K562 (cell line): ENCODE results near the gene SLC35G6. TPM values are rescaled to one million over a fixed set of nuclear protein-coding genes. Genes with fewer than 3 reads are reported as not detected.
A peak's percentile ranks its signal among the peaks of the same experiment; 100 is the strongest.

Experiments
- CREBBP ChIP-seq: IDR thresholded peaks from one replicate; pipeline ENCODE4 v1.6.1; 2012; ENCODE audit warnings: low read depth, mild to moderate bottlenecking, control low read depth, inconsistent platforms, low read length
- ELF1 ChIP-seq: fragments of 200-800 bp; sonication (Bioruptor generic); IDR thresholded peaks from 2 replicates; pipeline ENCODE4 v1.6.1; 2016; ENCODE audit warnings: missing genetic modification characterization, missing compliant biosample characterization
- FOXP1 ChIP-seq: sonication (generic); formaldehyde crosslinking; IDR thresholded peaks from 2 replicates; pipeline ENCODE4 v1.8.0; 2022; ENCODE audit warnings: mild to moderate bottlenecking, missing genetic modification reagents
- KDM4B ChIP-seq, 2 experiments: fragments of 450-650 bp in 1 of 2; sonication (generic) in 1 of 2; IDR thresholded peaks; 2 replicates each; pipeline ENCODE4 v1.6.1; 2016 to 2017; ENCODE audit warnings: borderline replicate concordance in 2 of 2, antibody characterized with exemption in 1 of 2, low read depth in 1 of 2, mild to moderate bottlenecking in 1 of 2
- KDM5B ChIP-seq: fragments of 200-600 bp; sonication (generic); IDR thresholded peaks from 2 replicates; pipeline ENCODE4 v1.6.1; 2012; ENCODE audit warnings: low read depth, mild to moderate bottlenecking, moderate library complexity, low read length, control low read depth, inconsistent platforms; ENCODE audit not compliant: insufficient replicate concordance
- KLF6 ChIP-seq: fragments of 250-450 bp; sonication (Bioruptor Pico); IDR thresholded peaks from 2 replicates; pipeline ENCODE4 v1.4.0; 2020; ENCODE audit warnings: mild to moderate bottlenecking, moderate library complexity, borderline replicate concordance
- NRF1 ChIP-seq, 2 experiments: fragments of 450-650 bp; IDR thresholded peaks in 1 of 2; conservative IDR thresholded peaks in 1 of 2; 2 replicates each; pipeline ENCODE4 v1.6.1; 2014; ENCODE audit warnings: mild to moderate bottlenecking in 2 of 2
- POLR2B ChIP-seq: fragments of 450-650 bp; IDR thresholded peaks from 2 replicates; pipeline ENCODE4 v1.6.1; 2018; ENCODE audit warnings: low read depth; ENCODE audit not compliant: partially characterized antibody
- SREBF2 ChIP-seq: sonication (generic); formaldehyde crosslinking; IDR thresholded peaks from 2 replicates; pipeline ENCODE4 v1.4.0; 2020; ENCODE audit warnings: mild to moderate bottlenecking, missing genetic modification reagents
- SUPT5H ChIP-seq: fragments of 450-650 bp; IDR thresholded peaks from 2 replicates; pipeline ENCODE4 v1.6.1; 2016
- TBP ChIP-seq: optimal IDR thresholded peaks from 2 replicates; pipeline ENCODE3; 2011; ENCODE audit warnings: low read depth, low read length, improper control_type of control experiment
- TCF3 ChIP-seq: sonication (generic); formaldehyde crosslinking; IDR thresholded peaks from 2 replicates; pipeline ENCODE4 v1.4.0; 2020; ENCODE audit warnings: mild to moderate bottlenecking, missing genetic modification reagents
- polyA plus RNA-seq, 8 experiments: library from polyadenylated mRNA; depleted of rRNA in 4 of 8; stranded (reverse) in 5 of 8; unstranded in 3 of 8; fragments of >200 nt; fragmentation: Nextera tagmentation in 2 of 8; fragmentation: Illumina TruSeq in 1 of 8; extraction: Ambion mirVana in 2 of 8; extraction: Trizol in 1 of 8; gene quantifications; 2 replicates each; pipeline versions ENCODE4 v1.2.1 to v1.2.3, GENCODE V29; 2011 to 2014; ENCODE audit warnings: inconsistent platforms in 1 of 8, missing spikeins in 1 of 8
- total RNA-seq, 7 experiments: library from RNA; depleted of rRNA in 6 of 7; stranded (reverse); fragments of >200 nt in 6 of 7; fragmentation: Illumina TruSeq in 2 of 7; extraction: Trizol in 2 of 7; gene quantifications; 2 replicates each; pipeline versions ENCODE4 v1.2.1 to v1.2.3, GENCODE V29; 2011 to 2021; ENCODE audit warnings: low replicate concordance in 1 of 7
- TF ChIP-seq, protein P1 (sequence below): fragments of 450-650 bp; IDR thresholded peaks from 2 replicates; pipeline ENCODE4 v1.6.1; 2016; ENCODE audit warnings: missing biosample characterization, missing genetic modification characterization
- TF ChIP-seq, protein P2 (sequence below): sonication (generic); formaldehyde crosslinking; IDR thresholded peaks from 2 replicates; pipeline ENCODE4 v1.8.0; 2023; ENCODE audit warnings: mild to moderate bottlenecking, missing genetic modification reagents
- TF ChIP-seq, protein P3 (sequence below): fragments of 450-650 bp; formaldehyde crosslinking; IDR thresholded peaks from 2 replicates; pipeline ENCODE4 v1.4.0; 2020; ENCODE audit warnings: mild to moderate bottlenecking, moderate library complexity
- TF ChIP-seq, protein P4 (sequence below): fragments of 250-450 bp; sonication (Bioruptor Pico); IDR thresholded peaks from 2 replicates; pipeline ENCODE4 v1.8.0; 2022; ENCODE audit warnings: inconsistent platforms, mild to moderate bottlenecking, moderate library complexity, borderline replicate concordance
- TF ChIP-seq, protein P5 (sequence below): IDR thresholded peaks from 2 replicates; pipeline ENCODE4 v1.6.1; 2012; ENCODE audit warnings: low read depth, low read length, improper control_type of control experiment, borderline replicate concordance
- TF ChIP-seq, protein P6 (sequence below): fragments of 450-650 bp; formaldehyde crosslinking; conservative IDR thresholded peaks from 2 replicates; pipeline ENCODE4 v1.4.0; 2022; ENCODE audit warnings: mild to moderate bottlenecking, missing genetic modification characterization

The SLC35G6 gene
- total and polyA plus RNA-seq, 9 of the 15 experiments (the other 6 are each of a cell fraction or from before 2014, with no cell fraction given) = not detected

DNA sequence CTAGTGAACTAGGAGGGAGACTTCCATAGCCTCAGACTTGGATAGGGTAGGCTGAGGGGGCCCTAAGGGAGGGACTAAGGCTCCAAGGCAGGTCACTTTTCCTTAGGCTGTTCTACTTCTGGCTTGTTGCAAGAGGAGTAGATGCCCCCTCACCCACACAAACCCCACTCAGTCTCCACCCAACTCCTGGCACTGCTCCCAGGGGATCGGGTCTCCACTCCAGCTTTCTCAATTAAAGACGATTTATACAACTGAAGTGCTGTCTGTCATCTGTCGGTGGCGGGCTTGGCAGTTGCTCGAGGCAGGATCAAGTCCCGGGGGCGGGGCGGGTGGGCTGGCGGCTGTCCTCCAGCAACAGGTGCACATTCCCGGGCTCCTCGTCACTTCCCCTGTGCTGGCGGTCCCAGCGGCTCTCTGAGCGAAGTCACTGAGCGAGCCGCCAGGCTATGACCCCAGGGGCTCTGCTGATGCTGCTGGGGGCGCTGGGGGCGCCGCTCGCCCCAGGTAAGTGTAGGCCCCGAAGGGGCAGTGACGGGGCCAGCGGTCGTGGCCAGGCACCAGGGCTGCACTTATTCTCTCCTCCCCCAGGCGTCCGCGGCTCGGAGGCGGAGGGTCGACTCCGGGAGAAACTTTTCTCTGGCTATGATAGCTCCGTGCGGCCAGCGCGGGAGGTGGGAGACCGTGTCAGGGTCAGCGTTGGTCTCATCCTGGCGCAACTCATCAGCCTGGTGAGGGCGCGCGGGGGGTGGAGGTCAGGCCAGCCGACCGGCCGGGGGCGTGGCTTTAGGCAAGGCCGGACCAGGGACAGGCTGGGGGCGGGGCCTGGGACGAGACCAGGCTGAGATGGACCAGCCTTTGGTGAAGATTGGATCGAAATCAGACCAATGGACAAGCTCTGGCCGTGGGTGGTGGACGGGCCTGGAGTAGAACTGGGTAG, 36.3 kb upstream of the SLC35G6 start, which contains the start of gene CHRNB1 (continued):
- TF ChIP-seq, protein P1, sequence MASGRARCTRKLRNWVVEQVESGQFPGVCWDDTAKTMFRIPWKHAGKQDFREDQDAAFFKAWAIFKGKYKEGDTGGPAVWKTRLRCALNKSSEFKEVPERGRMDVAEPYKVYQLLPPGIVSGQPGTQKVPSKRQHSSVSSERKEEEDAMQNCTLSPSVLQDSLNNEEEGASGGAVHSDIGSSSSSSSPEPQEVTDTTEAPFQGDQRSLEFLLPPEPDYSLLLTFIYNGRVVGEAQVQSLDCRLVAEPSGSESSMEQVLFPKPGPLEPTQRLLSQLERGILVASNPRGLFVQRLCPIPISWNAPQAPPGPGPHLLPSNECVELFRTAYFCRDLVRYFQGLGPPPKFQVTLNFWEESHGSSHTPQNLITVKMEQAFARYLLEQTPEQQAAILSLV (tag) = no peak
- TF ChIP-seq ELF1 (tag) (no peak), SUPT5H (no peak), FOXP1 (CRISPR knock-in tag) (no peak), KDM4B (IDR thresholded peaks at IDR 0.05; ENCODE audit: borderline replicate concordance in 2 of 2, low read depth in 1 of 2) (peak in 1 of 2 experiments; percentile 63; a peak in 1 of 4 replicates), CREBBP (no peak), NRF1 (conservative IDR thresholded peaks at IDR 0.05 in 1 of 2, IDR thresholded peaks at IDR 0.05 in 1 of 2) (peak; percentile 61 to 70), KLF6 (CRISPR knock-in tag) (no peak), TCF3 (CRISPR knock-in tag) (no peak), POLR2B (no peak), TBP (peak; percentile 31), SREBF2 (CRISPR knock-in tag) (no peak), KDM5B (no peak)
- TF ChIP-seq, protein P2, sequence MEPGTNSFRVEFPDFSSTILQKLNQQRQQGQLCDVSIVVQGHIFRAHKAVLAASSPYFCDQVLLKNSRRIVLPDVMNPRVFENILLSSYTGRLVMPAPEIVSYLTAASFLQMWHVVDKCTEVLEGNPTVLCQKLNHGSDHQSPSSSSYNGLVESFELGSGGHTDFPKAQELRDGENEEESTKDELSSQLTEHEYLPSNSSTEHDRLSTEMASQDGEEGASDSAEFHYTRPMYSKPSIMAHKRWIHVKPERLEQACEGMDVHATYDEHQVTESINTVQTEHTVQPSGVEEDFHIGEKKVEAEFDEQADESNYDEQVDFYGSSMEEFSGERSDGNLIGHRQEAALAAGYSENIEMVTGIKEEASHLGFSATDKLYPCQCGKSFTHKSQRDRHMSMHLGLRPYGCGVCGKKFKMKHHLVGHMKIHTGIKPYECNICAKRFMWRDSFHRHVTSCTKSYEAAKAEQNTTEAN (CRISPR knock-in tag) = no peak
- TF ChIP-seq, protein P3, sequence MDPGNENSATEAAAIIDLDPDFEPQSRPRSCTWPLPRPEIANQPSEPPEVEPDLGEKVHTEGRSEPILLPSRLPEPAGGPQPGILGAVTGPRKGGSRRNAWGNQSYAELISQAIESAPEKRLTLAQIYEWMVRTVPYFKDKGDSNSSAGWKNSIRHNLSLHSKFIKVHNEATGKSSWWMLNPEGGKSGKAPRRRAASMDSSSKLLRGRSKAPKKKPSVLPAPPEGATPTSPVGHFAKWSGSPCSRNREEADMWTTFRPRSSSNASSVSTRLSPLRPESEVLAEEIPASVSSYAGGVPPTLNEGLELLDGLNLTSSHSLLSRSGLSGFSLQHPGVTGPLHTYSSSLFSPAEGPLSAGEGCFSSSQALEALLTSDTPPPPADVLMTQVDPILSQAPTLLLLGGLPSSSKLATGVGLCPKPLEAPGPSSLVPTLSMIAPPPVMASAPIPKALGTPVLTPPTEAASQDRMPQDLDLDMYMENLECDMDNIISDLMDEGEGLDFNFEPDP = no peak
- TF ChIP-seq, protein P4, sequence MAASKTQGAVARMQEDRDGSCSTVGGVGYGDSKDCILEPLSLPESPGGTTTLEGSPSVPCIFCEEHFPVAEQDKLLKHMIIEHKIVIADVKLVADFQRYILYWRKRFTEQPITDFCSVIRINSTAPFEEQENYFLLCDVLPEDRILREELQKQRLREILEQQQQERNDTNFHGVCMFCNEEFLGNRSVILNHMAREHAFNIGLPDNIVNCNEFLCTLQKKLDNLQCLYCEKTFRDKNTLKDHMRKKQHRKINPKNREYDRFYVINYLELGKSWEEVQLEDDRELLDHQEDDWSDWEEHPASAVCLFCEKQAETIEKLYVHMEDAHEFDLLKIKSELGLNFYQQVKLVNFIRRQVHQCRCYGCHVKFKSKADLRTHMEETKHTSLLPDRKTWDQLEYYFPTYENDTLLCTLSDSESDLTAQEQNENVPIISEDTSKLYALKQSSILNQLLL (CRISPR knock-in tag) = no peak
- TF ChIP-seq, protein P5, sequence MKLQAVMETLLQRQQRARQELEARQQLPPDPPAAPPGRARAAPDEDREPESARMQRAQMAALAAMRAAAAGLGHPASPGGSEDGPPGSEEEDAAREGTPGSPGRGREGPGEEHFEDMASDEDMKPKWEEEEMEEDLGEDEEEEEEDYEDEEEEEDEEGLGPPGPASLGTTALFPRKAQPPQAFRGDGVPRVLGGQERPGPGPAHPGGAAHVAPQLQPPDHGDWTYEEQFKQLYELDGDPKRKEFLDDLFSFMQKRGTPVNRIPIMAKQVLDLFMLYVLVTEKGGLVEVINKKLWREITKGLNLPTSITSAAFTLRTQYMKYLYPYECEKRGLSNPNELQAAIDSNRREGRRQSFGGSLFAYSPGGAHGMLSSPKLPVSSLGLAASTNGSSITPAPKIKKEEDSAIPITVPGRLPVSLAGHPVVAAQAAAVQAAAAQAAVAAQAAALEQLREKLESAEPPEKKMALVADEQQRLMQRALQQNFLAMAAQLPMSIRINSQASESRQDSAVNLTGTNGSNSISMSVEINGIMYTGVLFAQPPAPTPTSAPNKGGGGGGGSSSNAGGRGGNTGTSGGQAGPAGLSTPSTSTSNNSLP = no peak
- TF ChIP-seq, protein P6, sequence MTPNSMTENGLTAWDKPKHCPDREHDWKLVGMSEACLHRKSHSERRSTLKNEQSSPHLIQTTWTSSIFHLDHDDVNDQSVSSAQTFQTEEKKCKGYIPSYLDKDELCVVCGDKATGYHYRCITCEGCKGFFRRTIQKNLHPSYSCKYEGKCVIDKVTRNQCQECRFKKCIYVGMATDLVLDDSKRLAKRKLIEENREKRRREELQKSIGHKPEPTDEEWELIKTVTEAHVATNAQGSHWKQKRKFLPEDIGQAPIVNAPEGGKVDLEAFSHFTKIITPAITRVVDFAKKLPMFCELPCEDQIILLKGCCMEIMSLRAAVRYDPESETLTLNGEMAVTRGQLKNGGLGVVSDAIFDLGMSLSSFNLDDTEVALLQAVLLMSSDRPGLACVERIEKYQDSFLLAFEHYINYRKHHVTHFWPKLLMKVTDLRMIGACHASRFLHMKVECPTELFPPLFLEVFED (CRISPR knock-in tag) = no peak
